8988T (cell line): ENCODE measurements around the gene ASCL1.

Experiments used
- DNase-seq: peaks from one replicate; pipeline ENCODE4 v3.0.0; 2011

The ASCL1 gene

GRCh38 chr12:102990419-102990818 is 32.9 kb downstream of the ASCL1 start:
- no peak for DNase-seq

- DNase-seq: no peak
Measured at GRCh38 chr12:102992297-102992696, 34.8 kb downstream of the ASCL1 start.

DNA sequence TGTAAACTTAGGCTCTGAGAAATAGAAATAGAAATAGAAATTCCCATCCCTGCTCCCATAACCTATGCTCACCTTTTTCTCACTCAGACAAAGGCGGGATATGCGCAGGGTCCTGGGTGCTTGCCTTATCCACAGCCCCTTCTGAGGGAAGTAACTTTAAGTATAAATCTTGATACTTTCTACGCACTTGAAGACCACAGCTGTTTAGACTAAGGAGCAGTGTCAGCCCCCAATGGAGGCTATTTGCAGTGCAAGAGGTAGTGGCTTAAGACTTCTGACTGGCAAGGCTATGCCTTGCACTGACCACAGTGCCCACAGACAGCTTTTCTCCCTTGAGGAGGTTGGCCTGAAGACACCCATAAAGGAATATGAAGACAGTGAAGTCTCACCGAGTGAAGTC is 35.2 kb downstream of the ASCL1 start:
- no peak for DNase-seq

DNA sequence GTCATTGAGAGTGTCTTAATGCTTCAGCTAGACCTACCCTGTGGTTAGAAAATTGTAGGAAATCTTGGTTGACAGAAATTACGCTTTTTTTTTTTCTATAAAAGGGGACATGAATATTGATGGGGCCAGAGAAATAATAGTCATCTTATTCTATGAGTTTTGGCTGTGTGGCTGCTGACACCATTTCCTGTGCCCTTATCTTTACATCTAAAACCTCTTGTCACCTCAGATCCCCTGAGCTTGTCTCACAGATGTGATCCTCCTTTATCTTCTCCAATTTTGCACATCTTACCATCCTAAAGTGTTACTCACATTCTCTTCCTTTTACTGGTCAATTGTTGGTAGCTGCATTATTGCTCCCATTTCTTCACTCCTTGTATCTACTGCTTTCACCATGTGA is 36.1 kb downstream of the ASCL1 start:
- DNase-seq: no peak

DNA sequence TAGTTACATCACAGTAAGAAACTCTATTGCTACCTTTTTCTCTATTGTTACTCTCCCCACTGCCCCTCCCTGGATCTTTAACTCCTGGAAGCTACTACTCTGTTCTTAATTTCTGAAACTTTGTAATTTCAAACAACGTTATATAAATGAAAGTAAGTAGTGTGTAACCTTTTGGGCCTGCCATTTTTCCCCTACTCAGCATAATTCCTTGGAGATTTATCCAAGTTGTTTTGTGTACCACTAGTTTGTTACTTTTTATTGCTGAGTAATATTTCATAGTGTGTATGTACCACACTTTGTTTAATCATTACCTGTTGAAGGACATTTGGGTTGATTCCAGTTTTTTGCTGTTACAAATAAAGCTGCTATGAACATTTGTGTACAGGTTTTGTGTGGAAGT is 37.9 kb downstream of the ASCL1 start:
- DNase-seq: no peak
